GM18520 (cell line): Measurements from ENCODE around the gene MON1A.

ENCODE experiments used
- ATAC-seq: cut with Tn5 transposase; IDR thresholded peaks from one replicate; pipeline ENCODE4 v1.9.1; 2021; ENCODE audit not compliant: unreplicated experiment

Gene MON1A

GRCh38 chr3:49896345-49896744 is 33.3 kb downstream of the MON1A start:
- ATAC-seq, result no peak

GRCh38 chr3:49895791-49896190 is 33.8 kb downstream of the MON1A start:
- no peak for ATAC-seq

- ATAC-seq, result no peak
These were observed 40.3 kb downstream of the MON1A start for GRCh38 chr3:49889296-49889695.

- no peak for ATAC-seq
These were observed 42.7 kb downstream of the MON1A start for GRCh38 chr3:49886922-49887265.

GRCh38 chr3:49883998-49884397 is 45.6 kb downstream of the MON1A start:
- no peak for ATAC-seq

GRCh38 chr3:49882166-49882565 is 47.4 kb downstream of the MON1A start:
- ATAC-seq, result no peak

- no peak for ATAC-seq
These were observed 48.9 kb downstream of the MON1A start for GRCh38 chr3:49880581-49881315.

- ATAC-seq, result no peak
These were observed 49.9 kb downstream of the MON1A start for GRCh38 chr3:49879721-49880120.

- ATAC-seq, result no peak
These were observed 50.9 kb downstream of the MON1A start for GRCh38 chr3:49878686-49879085.

- no peak for ATAC-seq
These were observed 51.9 kb downstream of the MON1A start for GRCh38 chr3:49877716-49878115.

- no peak for ATAC-seq
These were observed 53.0 kb downstream of the MON1A start for GRCh38 chr3:49876567-49876966.

- ATAC-seq, result no peak
These were observed 56.0 kb downstream of the MON1A start for GRCh38 chr3:49873623-49874022.

- no peak for ATAC-seq
These were observed 56.8 kb downstream of the MON1A start for GRCh38 chr3:49872801-49873281.

- ATAC-seq, result no peak
These were observed 58.0 kb downstream of the MON1A start for GRCh38 chr3:49871531-49872153.

GRCh38 chr3:49869525-49870126 is 60.0 kb downstream of the MON1A start, which contains the start of gene CAMKV:
Gene CAMKV, minus strand, starts transcription at chr3:49869906. Its CDS starts 7,518 bp downstream, at chr3:49862388.
- no peak for ATAC-seq

GRCh38 chr3:49868862-49869466 is 60.6 kb downstream of the MON1A start:
- no peak for ATAC-seq

- no peak for ATAC-seq
These were observed 61.7 kb downstream of the MON1A start for GRCh38 chr3:49867871-49868321.

- no peak for ATAC-seq
These were observed 62.2 kb downstream of the MON1A start for GRCh38 chr3:49867400-49867799.

- no peak for ATAC-seq
These were observed 64.3 kb downstream of the MON1A start for GRCh38 chr3:49865198-49865784.

- no peak for ATAC-seq
These were observed 65.1 kb downstream of the MON1A start for GRCh38 chr3:49864505-49864904.

- ATAC-seq, result no peak
These were observed 69.9 kb downstream of the MON1A start for GRCh38 chr3:49859576-49860305.
